Stimulated activated CD8-positive, alpha-beta memory T cell treated with anti-CD3 and anti-CD28 coated beads, Interleukin-4, amount 100 ng/mL, for 4 hours (primary cell): ENCODE measurements around the gene DENND4C.
A peak's percentile ranks its signal among the peaks of the same experiment; 100 is the strongest.
"Not testable (repeated sequence)": the region's sequence is repeated elsewhere in the genome, so short reads cannot be mapped to it uniquely, and the experiment has no call there.

ENCODE experiments used
- DNase-seq, 2 donors: peaks; one replicate each; pipeline ENCODE4 v3.0.0-alpha.2; 2020; ENCODE audit warnings: low read depth in 2 of 2, low spot score in 1 of 2

DENND4C gene

DNA sequence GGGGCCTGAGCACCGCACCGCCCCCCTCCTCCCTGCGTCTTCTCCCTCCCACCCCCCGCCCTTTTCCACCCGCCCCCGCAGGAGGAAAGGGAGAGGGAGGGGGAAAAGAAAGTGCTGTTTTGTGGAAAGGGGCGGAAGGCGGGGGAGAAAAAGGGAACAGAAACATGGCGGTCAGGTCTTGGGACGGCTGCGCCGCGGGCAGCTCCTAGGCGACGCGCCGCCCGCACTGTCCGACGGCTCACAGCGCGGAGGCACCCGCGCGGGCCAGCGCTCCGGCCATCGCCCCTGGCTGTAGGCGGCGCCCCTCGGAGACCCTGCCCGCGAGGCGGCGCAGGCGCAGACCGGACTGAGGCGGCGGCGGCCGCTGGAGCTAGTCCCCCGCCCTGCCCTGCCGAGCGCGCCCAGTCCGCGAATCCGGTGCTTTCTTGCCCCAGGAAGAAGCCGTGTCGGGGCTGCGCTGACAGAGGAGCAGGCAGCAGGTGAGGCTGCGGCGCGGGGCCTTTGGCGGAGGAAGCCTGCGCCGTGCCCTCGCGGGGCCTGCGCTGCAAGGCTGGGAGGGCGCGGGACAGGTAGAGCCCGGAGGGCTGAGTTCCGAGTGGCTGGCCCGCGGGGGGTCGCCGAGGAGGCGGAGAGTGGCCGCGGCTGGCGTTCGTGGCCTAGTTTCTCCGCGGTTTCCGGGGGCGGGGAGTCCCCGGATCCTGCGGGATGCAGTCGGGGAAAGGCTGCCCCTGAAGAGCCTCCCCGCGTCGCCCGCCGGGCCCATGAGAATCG is at the start of gene DENND4C:
TSS of gene DENND4C (plus strand) at position 339 of the 771 bp plus-strand sequence. CDS start 45,482 bp downstream, outside the sequence.
- peak; percentile 48 to 49 for DNase-seq

DNA sequence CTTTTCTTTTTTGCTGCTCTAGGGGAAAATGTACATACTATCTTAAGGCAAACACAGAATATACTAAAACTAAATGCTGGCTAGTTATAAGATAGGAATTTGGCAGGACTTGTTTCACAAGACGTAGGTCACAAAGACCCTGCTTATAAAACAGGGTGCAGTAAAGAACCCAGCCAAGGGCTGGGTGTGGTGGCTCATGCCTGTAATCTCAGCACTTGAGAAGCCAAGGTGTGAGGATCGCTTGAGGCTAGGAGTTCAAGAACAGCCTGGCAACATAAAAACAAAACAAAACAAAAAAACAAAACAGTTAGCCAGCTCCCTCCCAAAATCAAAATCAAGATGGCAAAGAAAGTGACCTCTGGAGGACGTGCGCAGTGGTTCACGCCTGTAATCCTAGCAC is 49.5 kb upstream of the DENND4C start:
- DNase-seq = no peak

DNA sequence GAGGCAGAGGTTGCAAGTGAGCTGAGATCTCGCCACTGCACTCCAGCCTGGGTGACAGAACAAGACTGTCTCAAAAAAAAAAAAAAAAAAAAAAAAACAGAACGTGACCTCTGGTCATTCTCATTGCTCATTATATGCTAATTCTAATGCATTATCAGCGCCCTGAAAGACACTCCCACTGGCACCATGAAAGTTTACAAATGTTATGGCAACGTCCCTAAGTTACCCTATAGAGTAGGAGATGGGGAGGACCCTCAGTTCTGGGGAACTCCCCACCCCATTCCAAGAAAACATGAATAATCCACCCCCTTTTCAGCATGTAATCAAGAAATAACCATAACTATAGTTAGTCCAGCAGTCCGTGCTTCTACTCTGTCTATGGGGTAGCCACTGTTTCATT is 48.9 kb upstream of the DENND4C start:
- DNase-seq = no peak

DNA sequence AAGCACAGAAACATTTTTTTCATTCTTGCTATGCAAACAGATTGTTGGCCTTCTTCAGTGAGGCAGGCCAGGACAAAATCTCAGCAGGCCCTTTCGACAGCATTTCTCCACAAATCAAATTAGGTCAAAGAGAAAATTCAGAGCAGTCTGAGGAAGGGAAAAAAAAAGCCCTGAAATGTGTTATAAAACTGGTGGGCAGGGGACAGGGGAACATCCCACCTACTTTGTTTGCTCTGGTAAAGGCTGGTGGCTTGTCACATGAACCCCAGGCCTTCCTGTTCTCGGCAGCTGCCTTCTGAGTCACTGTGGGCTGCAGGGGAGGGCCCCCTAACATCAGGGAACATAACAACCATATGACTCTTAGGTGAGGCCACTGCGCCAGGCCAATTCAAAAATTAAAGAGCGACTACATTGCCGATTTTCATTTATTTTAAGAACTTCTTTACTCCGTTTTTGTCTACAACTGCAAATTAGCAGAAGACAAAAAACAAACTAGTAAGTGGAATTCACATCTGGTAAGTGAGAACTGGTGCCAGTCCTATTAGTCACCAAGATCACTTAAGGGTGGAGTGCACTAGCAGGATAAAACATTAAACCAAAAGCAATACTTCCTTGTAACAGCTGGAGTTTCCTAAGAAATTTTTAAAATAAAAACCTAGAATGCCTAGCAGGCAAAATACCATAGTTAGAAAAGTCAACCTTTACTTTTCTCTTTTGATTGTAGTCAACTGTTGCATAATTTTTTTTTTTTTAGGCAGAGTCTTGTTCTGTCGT is 46.2 kb upstream of the DENND4C start:
- peak; percentile 55 to 77 for DNase-seq

GRCh38 chr9:19185191-19185590 is 45.3 kb upstream of the DENND4C start:
- DNase-seq = no peak

DNA sequence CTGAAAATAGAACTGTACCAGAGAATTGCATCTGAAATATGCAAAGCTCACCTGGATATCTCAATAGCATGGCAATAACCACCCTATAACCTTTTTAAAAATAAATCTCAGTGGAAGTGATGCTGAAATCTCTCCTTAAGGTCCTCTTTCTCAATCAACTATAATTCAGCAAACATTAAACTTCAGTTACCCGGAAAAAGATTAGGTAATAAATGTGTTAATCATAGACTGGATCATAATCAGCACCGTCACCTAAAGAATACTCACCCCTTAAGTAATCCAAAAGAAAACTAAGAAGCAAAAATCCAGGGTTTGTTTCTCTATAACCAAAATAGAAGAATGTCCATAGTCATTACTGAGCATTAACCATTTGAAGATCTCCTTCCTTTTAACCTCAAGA is 44.3 kb upstream of the DENND4C start:
- no peak for DNase-seq

GRCh38 chr9:19188771-19189170 is 41.7 kb upstream of the DENND4C start:
- DNase-seq = no peak

- no peak for DNase-seq
Measured at GRCh38 chr9:19192202-19193028, 38.1 kb upstream of the DENND4C start.

- no peak for DNase-seq
Measured at GRCh38 chr9:19193029-19193324, 37.5 kb upstream of the DENND4C start.

GRCh38 chr9:19193358-19193973 is 37.0 kb upstream of the DENND4C start:
- DNase-seq = not testable (repeated sequence)

- DNase-seq = no peak
Measured at GRCh38 chr9:19198406-19198805, 32.1 kb upstream of the DENND4C start.

DNA sequence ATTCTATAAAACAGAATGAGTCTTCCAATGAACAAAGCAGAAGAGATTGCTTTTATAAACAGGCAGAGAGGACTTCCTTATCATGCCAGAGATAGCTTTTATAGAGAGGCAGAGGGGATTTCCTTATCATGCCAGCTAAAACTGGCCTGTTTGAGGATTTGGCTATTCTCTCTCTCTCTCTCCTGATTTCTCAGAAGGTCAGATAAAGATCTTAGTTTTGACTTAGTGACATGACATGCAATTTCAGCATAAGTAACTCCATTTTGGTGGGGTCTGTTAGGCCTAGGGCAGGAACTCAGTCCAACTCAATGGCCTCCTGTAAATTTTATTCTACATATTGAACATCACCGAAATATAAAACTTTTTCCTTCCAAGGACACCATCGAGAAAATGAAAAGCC is 31.5 kb upstream of the DENND4C start:
- DNase-seq = no peak

GRCh38 chr9:19200229-19200628 is 30.3 kb upstream of the DENND4C start:
- DNase-seq = no peak

DNA sequence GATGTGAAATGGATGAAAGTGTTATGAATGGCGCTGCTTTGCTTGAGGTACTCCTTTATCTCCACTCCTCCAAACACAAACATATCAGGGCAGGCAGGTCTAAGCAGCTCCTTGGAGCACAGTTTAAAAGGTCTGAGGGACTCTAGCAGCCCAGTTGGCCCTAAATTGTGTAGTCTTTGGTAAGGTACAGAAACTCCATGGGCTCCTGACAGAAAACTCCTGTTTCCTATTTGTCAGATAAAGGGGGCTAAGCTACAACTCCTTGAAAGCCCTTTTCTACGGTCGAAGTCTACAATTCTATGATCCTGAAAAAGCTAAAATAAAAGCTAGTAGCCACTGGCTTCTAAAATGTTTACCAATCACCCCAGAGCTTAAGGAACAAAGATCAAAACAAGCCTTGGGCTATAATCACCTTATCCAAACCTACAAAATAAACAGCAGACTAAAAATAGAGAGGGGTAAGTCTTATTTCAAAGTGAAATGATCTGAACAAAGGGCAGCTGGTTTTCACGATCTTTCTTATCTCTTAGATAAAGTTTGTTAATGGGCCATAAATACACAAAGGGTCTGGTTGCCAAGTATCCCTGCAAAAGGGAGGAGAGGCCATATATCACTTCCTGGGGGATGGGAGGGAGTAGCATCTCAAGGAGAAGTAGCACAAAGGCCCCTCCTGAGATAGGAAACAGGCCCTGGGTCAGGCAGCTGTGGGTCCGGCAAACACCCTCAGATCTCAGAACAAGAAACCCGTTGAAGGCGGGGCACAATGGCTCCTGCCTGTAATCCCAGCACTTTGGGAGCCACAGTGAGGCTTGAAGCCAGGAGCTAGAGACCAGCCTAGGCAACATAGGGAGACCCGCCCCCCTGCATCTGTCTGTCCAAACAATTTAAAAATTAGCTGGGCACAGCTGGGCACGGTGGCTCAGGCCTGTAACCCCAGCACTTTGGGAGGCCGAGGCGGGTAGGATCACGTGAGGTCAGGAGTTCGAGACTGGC is 28.3 kb upstream of the DENND4C start:
- DNase-seq = no peak

DNA sequence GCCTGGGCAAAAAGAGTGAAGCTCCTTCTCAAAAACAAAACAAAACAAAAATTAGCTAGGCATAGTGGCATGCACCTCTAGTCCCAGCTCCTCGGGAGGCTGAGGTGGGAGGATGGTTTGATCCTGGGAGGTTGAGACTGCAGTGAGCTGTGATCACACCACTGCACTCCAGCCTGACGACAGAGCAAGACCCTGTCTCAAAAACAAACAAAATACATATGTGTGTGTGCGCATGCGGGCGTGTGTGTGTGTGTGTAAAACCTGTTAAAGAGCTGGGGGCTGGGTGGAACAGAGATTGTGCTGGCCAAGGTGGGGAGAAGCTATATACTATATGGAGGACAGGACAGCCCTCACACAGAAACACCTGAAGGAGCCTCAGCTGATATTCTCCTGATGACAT is 27.4 kb upstream of the DENND4C start:
- no peak for DNase-seq

GRCh38 chr9:19208653-19209052 is 21.8 kb upstream of the DENND4C start:
- DNase-seq = no peak

DNA sequence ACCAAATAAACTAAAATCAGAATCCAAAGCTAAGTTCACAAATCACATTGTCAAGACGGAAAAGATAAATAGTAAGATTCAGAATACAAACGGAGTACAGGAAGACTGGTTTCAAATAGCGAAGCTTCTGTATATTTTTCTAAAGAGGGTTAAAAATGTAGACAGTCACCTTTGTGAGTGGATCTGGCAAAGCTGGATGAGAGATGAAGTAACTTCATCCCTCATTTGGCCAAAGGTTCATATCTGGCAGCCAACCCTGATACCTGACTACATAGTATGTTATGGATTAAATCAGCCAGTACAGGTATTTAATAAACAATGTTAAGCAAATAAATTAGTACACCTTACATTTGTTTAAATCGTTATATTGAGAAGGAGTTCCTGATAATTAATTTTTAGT is 21.3 kb upstream of the DENND4C start:
- DNase-seq = no peak

- no peak for DNase-seq
Measured at GRCh38 chr9:19213823-19214222, 16.7 kb upstream of the DENND4C start.

- no peak for DNase-seq
Measured at GRCh38 chr9:19216466-19216865, 14.0 kb upstream of the DENND4C start.

DNA sequence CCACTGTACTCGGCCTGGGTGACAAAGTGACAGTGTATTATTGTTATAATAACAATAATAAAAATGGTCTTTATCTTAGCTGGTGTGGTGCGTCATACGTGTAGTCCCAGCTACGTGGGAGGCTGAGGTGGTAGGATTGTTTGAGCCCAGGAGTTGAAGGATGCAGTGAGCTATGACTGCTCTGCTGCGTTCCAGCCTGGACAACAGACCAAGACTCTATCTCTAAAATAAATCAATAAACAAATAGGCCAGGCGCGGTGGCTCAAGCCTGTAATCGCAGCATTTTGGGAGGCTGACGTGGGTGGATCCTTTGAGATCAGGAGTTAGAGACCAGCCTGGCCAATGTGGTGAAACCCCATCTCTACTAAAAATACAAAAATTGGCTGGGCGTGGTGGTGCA is 9.2 kb upstream of the DENND4C start:
- no peak for DNase-seq
